Epidermal melanocyte (primary cell): ENCODE results near the gene DYNC2LI1.

Experiments
- DNase-seq: peaks from one replicate; pipeline ENCODE4 v3.0.0; 2011; ENCODE audit warnings: low spot score; ENCODE audit not compliant: insufficient read length

The DYNC2LI1 gene

DNA sequence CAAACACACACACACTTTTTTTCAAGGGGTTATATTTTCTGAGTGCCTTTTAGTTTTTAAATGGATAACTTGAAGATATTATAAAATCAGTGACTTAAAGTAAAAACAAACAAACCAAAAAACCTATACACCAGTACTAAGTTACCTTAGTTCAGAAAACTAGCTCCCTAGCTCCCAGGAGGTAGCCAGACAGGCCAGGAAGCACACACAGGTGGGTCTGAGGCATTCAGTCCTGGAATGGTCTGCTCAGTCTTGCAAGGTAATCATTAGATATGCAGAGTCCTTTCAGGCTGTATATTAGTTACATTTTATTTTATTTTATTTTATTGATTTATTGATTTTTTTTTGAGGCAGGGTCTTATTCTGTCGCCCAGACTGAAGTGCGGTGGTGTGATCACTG lies 10.7 kb upstream of the DYNC2LI1 start:
- DNase-seq, result no peak

DNA sequence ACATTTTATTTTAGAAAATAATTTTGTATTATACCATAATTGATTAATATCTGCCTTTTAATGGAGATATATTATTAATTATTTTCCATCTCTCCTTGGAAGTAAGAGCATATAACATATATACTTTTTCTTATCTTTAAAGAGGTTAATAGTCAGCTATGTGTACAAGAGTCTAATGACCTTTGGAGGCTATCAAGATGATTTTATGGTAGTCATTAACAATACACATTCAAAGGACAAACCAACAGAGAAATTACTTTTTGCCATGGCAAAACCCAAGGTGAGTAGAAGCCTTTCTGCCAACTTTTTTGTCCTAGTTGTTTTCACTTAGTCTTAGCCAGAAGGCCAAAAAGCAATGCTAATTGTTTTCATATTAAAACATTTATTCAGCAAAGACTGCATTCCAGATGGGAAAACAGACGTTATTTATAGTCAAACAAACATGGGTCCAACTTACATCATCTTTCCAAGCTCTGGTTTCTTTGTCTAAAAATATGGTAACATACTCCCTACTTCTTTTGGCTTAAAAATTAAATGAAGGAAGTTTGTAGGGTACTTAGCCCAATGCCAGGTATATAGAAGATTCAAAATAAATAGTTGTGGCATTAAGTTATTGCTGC lies 9.6 kb upstream of the DYNC2LI1 start:
- DNase-seq, result no peak

DNA sequence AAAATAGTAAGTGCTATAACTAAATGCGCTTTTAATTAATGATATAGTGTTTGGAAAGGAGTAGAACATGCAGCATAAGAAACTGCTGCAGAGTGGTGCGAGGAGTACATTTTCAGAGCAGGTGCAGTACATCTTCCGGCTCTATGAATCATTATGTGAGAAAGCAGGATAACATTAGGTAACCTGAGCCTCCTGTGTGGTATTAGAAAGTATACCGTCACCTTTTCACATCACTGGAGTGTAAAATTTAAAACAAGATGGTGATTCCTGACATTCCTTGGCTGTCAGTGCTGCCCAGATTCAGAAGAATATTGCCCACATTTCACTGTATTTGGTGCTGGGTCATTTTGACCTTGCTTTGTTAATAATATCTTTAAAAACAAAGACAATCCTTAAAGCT lies 7.8 kb upstream of the DYNC2LI1 start:
- no peak for DNase-seq

DNA sequence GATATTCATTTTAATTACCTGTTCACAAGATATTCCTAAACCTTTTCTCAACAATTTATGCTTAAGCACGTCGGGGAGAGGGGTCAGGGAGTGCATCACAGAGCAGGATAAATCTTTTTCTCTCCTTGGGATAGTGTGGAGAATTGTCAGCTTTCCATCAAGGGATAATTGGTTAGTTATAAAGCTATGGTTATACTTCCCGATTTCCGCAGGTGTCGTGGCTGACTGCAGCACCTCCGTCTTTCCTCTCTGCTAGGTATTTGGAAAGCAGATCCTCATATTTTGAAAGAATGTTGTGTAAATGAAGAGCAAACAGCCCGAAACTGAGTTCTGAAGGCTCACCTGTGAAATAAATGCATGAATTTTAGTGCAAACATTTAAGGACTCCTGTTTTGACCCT lies 778 bp downstream of the DYNC2LI1 start:
- DNase-seq, result no peak

DNA sequence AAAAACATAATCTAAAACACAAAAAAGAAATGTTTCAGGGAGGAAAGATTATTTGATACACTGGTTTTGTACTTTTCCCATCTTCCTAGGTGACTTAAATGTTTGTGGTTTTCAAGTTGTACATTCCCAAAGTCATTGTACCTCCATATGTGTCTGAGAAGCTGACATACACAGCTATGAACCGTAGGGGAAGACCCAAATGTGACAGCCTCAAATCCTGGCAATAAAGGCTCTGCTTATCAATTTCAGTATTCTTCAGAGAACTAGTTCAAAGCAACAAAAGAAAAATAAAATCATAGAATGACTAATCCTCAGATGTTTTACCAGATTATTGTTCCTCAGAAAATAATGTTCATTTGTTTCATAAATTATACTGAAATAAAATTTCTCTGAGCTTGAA lies 2.5 kb downstream of the DYNC2LI1 start:
- no peak for DNase-seq

DNA sequence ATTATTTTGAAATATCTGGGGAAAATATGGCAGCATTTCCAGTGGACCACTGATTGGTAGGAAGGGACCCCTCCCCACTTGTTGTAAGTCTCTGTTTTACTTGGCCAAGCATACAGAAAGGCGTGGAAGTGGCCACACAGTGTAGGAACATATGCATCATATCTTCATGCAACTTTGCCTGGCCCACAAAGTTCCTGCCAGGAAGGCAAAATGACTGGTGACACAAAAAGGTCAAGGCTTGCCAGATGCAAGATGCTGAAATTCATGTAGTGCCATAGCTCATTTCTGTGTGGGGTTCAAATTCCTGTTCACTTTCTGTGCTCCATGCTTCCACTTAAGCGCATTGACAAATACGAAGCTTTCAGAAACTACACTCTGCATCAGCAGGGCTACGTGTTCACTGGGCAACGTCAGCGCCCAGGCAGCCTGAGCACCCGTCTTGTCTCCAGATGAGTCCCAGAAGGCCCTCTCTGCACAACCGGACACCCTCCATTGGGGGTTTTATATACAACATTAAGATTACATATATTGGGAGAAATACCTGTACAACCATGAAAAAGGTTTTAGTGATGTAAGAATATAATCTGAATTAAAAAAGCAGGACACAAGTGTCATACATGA lies 3.6 kb downstream of the DYNC2LI1 start:
- no peak for DNase-seq

DNA sequence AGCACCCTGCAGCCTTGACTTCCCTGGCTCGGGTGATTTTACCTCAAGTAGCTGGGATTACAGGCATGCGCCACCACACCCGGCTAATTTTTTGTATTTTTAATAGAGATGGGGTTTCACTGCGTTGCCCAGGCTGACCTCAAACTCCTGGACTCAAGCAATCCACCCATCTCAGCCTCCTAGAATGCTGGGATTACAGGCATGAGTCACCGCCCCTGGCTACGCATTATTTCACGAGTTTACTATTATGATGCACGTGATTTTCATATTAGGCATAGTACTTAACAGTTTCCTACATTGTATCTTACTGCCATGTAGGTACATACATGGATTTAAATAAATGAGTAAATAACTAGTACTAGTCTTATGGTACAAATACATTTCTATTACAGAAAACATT lies 4.4 kb downstream of the DYNC2LI1 start:
- DNase-seq, result no peak

DNA sequence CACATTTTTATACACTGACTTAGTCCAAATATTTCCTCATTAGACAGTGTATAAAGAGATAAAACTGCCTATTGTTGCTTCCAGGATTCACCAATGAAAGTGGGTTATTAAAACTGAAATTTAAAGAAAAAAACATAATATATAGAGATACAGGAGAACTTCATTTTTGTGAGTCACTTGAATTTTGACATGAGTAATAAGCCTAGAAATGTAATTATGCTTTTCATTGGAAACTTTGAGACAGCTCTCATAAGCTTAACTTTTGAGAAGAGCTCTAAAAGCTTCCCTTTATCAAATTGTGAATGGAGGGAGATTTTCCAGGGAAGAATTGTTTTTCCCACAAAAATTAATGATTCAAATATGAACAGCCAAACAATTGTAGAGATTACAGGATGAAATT lies 14.1 kb downstream of the DYNC2LI1 start:
- DNase-seq, result no peak

DNA sequence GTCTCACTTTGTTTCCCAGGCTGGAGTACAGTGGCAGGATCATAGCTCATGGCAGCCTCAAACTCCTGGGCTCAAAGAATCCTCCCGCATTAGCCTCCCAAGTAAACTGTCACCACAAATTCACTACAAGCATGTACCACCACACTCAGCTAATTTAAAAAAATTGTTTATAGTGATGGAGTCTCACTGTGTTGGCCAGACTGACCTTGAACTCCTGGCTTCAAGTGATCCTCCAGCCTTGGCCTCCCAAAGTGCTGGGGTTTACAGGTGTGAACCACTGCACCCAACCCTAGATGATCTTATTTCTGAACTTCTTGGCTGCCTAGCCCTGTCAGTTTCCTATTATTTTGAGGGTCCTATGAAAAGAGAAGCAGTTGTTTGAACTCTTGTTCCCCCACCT lies 14.8 kb downstream of the DYNC2LI1 start:
- DNase-seq, result no peak

DNA sequence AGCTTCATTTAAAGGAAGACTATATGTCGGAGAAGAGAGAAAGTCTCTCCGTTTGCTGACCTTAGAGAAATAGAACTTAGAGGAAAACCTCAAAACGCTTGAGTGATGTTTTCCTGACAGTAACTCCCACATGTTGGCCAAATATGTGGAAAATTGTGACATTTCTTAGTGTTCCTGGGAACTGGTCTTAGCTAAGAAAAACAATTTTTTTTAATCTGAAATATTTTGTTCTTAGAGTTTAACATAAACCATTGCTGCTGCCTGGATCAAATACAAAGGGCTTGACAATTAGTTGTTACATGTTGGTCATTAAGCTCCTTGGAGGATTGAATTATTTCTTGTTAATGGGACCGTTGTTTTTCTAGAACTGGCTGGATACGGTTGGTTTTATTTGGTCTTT lies 16.3 kb downstream of the DYNC2LI1 start:
- no peak for DNase-seq

DNA sequence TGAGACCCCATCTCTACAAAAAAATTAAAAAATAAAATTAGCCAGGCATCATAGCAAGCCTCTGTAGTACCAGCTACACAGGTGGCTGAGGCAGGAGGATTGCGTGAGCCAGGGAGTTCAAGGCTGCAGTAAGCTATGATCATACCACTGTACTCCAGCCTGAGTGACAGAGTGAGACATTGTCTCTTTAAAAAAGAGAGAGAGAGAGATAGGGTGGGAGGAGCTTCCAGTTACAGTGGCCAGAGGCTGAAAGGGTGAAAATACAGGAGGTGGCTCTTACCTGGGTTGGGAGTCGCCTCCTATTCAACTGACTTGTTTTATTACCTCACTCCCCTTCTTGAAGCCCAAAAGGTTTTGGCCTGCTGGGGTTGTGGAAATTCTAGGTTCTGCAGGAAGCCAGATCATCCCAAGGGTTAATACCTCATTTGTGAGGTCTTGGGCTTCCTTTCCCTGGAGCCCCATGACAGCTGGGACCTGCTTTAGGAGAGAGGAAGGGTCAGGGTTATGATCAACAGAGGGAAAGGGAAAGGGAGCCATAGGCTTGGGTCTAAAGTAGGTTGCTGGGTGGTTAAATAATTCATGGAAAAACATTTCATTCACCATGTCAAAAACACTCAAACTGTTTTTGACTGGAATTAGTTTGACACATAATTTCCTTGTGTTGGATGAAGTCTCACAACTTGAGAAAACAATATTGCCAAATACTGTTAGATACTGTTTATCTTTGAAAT lies 17.4 kb downstream of the DYNC2LI1 start:
- DNase-seq, result no peak

DNA sequence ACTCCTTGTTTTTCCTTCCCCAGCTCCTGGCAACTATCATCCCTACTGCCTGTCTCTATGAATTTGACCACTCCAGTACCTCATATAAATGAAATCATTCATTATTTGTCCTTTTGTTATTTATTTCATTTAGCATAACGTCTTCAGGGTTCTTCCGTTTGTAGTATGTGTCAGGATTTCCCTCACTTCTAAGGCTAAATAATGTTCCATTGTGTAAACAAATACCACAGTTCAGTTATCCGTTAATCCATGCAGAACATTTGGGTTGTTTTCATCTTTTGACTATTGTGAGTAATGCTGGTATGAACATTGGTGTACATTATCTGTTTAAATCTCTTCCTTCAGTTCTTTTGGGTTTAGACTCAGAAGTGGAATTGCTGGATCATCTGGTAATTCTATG lies 18.8 kb downstream of the DYNC2LI1 start:
- DNase-seq, result no peak

DNA sequence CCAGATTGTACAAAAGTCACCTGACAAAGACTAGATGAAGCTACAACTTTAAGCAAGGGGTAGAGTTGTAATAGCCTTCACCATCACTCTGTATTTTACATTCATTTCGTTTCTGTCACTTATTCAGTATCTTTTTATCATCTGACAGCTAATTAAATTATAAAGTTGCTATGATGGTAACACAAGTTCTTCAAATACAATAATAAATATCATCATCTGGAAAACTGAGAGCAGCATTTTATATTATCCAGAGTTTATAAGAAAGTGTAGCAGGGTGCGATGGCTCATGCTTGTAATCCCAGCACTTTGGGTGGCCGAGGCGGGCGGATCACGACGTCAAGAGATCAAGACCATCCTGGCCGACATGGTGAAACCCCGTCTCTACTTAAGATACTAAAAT lies 21.1 kb downstream of the DYNC2LI1 start:
- DNase-seq, result no peak

DNA sequence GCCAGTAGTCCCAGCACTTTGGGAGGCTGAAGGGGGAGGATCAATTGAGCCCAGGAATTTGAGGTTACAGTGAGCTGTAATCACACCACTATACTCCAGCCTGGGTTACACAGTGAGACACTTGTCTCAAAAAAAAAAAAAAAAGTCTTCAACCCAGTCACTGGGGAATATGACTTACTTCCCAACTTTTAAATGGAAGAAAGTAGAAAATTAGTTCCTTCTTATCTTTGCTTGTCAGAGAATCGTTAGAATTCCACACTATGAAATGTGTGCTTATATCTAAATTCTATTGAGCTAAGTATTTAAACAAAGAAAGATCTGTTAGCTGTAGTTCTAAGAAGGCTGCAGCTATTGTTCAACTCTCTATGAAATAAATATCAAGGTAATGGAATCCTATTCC lies 22.4 kb downstream of the DYNC2LI1 start:
- DNase-seq, result no peak

DNA sequence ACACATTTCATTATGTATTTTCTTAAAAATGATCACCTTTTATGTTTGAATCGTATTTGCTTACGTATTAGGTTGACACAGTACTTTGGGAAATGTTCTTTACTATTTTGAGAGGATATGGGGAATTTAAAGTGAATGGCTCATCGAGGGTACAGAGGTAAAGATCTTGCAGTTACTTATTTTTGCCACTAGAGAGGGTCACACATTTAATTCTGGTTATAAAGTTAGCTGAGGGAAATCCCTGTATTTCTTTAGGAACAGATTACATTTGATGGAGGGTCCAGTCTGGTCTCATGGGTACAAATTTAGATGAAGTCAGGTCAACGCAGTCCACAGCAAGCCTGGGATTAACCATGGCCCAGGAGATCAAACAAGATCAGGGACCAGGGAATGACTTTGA lies 24.5 kb downstream of the DYNC2LI1 start:
- no peak for DNase-seq

DNA sequence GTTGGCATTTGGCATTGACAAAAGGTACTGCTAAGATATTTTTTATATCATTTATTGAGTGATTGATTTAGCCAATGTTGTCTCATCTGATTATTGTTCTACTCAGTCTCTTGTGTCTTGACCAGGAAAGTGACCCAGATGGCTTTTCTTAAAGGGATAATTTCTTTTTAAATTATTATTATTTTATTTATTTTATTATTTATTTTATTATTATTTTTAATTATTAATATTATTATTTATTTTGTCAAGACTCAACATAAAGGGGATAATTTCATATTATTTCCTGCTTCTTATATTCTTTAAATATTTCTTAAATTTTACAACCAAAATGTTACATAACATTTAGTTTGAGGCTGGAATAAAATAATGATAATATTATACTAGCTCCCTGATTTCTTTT lies 27.1 kb downstream of the DYNC2LI1 start:
- DNase-seq, result no peak

DNA sequence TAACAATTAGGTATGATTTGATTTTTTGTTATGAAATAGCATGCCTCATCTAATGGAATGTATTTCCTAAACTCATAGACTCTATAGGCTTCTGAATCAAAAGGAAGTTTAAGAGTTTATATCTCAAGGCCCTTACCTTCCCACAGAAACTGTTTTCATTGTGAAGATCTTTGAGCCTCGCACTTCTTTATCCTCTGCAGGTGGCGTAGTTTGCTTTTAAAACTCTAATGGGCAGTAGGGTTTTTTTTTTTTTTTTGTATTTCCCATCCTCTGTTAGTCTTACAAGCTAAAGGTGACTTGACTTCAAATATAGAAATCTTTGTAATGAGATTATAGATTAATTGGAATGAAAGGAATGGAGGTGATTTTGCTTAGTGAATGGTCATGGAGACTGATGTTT lies 28.3 kb downstream of the DYNC2LI1 start:
- DNase-seq, result no peak

DNA sequence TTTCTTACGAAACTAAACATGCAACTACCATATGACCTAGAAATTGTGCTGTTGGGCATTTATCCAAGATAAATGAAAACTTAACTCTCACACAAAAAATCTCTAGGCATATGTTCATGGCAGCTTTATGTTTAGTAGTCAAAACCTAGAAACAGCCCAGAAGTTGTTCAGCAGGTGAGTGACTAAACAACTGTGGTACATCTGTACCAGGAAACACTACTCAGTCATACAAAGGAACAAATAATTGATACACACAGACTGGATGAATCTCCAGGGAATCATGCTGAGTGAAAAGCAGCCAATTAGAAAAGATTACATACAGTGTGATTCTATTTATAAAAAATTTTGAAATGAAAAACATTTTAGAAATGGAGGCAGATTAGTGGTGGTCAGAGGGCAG lies 29.3 kb downstream of the DYNC2LI1 start:
- DNase-seq, result no peak

DNA sequence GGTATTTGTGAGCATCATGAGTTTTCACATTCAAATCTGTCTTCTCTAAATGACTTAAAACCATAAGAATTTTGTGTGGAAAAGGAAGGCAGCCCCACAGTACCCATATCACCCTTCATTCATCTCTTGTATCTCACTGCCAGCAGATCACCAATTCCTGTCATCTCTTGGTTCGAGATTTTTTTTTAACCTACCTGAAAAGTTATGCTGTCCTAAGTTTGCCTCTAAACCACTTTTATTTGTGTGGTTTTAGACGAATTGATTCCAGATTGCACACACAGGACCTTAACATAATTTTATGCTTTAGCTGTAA lies 32.8 kb downstream of the DYNC2LI1 start:
- no peak for DNase-seq

DNA sequence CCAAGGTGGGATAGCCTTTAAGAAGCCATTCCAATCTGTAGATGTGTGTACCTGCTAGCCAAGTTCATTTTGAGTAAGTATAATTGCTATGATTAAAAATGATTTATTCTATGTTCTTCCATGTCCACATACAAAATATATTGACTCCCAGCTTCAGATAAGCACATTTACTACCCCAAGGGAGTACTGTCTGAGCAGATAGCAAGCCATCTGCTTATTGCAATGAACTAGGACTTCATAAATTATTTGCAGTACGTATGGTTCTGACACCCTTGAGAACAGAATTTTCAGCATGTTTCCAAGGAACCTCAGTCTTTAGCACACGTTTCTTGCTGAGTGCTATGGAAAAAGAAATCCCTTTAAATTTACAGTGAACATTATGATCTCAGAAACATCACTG lies 36.6 kb downstream of the DYNC2LI1 start:
- no peak for DNase-seq

DNA sequence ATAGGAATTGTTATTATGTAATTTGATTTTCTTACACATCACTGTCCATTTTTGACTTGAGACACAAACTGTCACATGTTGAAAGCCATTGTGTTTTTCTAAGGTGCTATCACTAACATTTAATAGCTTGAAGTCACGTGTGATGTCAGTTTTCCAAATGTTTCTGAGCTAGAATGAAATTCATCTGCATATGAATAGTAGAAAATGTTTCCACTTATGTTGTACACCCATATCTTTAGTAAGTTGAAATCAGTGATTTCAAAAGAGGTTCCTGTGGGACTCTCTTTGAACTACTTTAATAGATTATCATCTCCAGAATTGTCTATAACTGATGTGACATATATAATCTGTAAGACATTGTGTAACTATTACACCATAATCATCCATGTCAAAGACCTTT lies 37.0 kb downstream of the DYNC2LI1 start:
- no peak for DNase-seq

DNA sequence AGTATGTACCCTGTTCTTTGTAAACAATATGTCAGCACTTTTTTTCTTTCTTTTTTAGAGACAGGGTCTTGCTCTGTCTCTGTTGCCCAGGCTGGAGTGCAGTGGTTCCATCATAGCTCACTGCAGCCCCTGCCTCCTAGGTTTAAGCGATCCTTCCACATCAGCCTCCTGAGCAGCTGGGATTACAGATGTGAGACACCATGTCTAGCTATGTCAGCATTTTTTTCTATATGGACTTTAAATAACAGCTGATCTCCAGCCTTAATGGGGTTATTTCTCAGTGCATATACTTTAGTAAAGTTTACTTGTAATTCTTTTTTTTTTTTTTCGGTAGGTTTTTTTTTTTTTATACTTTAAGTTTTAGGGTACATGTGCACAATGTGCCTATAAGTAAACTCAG lies 38.2 kb downstream of the DYNC2LI1 start:
- DNase-seq, result no peak

DNA sequence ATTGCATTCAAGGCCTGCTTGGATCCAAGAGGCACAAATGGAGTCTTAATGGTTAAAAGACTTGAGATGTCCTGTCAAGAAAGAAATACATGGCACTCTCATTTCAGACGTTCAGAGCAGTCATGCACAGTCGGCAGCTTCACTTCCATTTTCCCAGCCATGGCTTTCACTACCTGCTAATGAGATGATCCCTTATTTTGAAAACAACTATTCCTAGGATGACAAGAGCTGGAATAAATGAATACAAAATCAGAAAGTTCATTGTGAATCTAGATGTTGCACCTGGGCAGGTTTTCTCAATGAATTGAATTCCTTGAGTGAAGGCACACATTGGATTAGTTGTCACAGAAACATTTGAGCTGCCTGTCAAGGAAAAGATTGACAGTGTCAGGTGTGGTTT lies 39.1 kb downstream of the DYNC2LI1 start:
- DNase-seq, result no peak
